Mammary epithelial cell (primary cell): ENCODE measurements around the gene POU2F3.

ENCODE experiments used
- EZH2 ChIP-seq: IDR thresholded peaks from 2 replicates; pipeline ENCODE4 v1.6.1; 2012; ENCODE audit warnings: low read length, inconsistent platforms, borderline replicate concordance
- TF ChIP-seq, protein P1 (sequence below), 2 donors: IDR thresholded peaks in 1 of 2; conservative IDR thresholded peaks in 1 of 2; 2 replicates each; pipeline ENCODE4 v1.5.1; 2011 to 2012; ENCODE audit warnings: inconsistent platforms in 2 of 2, low read length in 2 of 2, mild to moderate bottlenecking in 2 of 2, control low read depth in 1 of 2, low read depth in 1 of 2; ENCODE audit not compliant: insufficient read depth in 1 of 2; ENCODE audit errors: extremely low read depth in 1 of 2

- TF ChIP-seq, protein P1, sequence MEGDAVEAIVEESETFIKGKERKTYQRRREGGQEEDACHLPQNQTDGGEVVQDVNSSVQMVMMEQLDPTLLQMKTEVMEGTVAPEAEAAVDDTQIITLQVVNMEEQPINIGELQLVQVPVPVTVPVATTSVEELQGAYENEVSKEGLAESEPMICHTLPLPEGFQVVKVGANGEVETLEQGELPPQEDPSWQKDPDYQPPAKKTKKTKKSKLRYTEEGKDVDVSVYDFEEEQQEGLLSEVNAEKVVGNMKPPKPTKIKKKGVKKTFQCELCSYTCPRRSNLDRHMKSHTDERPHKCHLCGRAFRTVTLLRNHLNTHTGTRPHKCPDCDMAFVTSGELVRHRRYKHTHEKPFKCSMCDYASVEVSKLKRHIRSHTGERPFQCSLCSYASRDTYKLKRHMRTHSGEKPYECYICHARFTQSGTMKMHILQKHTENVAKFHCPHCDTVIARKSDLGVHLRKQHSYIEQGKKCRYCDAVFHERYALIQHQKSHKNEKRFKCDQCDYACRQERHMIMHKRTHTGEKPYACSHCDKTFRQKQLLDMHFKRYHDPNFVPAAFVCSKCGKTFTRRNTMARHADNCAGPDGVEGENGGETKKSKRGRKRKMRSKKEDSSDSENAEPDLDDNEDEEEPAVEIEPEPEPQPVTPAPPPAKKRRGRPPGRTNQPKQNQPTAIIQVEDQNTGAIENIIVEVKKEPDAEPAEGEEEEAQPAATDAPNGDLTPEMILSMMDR (conservative IDR thresholded peaks at IDR 0.05 in 1 of 2, IDR thresholded peaks at IDR 0.05 in 1 of 2; ENCODE audit: extremely low read depth in 1 of 2, insufficient read depth in 1 of 2, low read depth in 1 of 2, low read length in 2 of 2) = no peak
- no peak for TF ChIP-seq EZH2
Measured at GRCh38 chr11:120259241-120259640, 19.3 kb downstream of the POU2F3 start.
